GM19397 (cell line): ENCODE measurements around the gene UBALD1.

Experiments used
- ATAC-seq: cut with Tn5 transposase; IDR thresholded peaks from one replicate; pipeline ENCODE4 v1.9.1; 2021; ENCODE audit warnings: mild to moderate bottlenecking, moderate library complexity; ENCODE audit not compliant: unreplicated experiment

The UBALD1 gene

DNA sequence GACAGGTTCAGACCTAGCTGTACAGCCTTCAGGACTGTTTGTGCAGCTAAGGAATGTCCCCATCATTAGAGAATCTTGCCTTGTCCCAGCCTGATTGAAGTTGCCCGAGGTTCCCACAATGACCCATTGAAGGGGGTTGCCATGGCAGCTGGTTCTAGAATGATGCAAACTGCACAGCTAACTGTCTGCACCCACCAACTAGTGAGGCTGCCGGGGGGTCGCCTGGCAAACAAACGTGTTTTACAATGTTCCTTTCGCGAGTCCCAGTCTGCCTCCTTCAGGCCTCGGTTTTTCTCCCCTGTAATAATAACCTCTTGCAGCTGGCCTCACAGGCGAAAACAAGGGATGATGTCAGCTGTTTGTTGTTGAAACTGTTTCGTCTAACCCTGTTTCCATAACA lies 53.1 kb downstream of the UBALD1 start:
- ATAC-seq: no peak
